ENCODE results near the gene WNT9B. TPM values are rescaled to one million over a fixed set of nuclear protein-coding genes. Genes with fewer than 3 reads are reported as not detected.

Gene WNT9B, protein sequence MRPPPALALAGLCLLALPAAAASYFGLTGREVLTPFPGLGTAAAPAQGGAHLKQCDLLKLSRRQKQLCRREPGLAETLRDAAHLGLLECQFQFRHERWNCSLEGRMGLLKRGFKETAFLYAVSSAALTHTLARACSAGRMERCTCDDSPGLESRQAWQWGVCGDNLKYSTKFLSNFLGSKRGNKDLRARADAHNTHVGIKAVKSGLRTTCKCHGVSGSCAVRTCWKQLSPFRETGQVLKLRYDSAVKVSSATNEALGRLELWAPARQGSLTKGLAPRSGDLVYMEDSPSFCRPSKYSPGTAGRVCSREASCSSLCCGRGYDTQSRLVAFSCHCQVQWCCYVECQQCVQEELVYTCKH
- total RNA-seq (1 to 10 TPM in 2 of 9 donors, under 1 TPM in 7; 0.19 to 1.4 (median 0.81) TPM), polyA plus RNA-seq (under 1 TPM; 0.53 TPM)
- long read RNA-seq, donor 1: 0 reads
- long read RNA-seq, donor 2, partial matches to known transcripts: 2 of 4 reads
- long read RNA-seq, donor 2, other reads (novel, unspliced or antisense): 1 of 4 reads
- long read RNA-seq, donor 3, partial matches to known transcripts: 0 of 1 reads
- long read RNA-seq, donor 3, other reads (novel, unspliced or antisense): 0 of 1 reads

DNA sequence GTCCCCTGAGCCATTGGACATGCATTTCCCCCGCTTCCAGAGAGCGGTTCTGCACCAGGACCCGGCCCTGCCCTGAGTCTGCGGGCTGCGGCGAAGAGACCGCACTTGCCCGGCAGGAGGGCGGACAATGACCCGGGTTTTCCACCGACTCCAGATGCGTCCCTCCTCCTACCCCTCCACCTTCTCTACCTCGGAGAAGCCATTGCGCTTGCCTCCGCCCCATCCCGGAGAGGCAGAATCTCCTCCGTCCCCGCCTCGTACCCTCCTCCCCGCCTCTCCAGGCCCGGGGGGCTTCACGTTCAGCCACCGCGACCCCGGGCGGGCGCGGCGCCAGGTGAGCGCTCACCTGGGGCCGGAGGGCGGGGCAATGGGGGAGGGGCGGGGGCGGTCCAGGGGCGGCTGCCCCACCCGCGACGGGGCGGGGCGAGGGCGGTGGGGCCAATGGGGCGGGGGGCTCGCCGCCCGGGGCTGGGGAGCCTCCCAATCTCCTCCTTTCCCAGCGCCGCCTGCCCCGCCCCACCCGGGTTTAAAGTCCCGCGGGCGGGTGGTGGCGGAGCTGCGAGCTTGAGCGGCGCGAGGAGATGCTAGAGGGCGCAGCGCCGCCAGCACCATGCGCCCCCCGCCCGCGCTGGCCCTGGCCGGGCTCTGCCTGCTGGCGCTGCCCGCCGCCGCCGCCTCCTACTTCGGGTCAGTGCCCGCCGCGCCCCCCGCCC is at the start of gene WNT9B:
Gene WNT9B, plus strand, starts transcription at position 555 of the 713 bp plus-strand sequence. Its CDS starts 56 bp downstream, at position 611.
- Histone ChIP-seq H3K4me3 (peak within 1 kb of the TSS; percentile 16 to 55 (median 45)), H3K27ac (no peak within 1 kb of the TSS), H3K36me3 (no peaks in the 10 kb centered on the region), H3K4me1 (peaks cover 0 to 16% (median 5%) of the 10 kb centered on the region in 12 donors), H3K27me3 (peaks cover 5 to 49% (median 29%) of the 10 kb centered on the region in 9 donors), H3K9me3 (no peaks in the 10 kb centered on the region)
- ATAC-seq (peak in 3 of 4 donors; percentile 36 to 58 (median 55)), DNase-seq (no peak)
- intact Hi-C loops (cut with DNase I): no loop called here
- TF ChIP-seq CTCF (IDR thresholded peaks at IDR 0.05) (peak in 1 of 12 donors; percentile 19), POLR2A (IDR thresholded peaks at IDR 0.05) (no peak)
- 2 to 8% (median 3%) methylated on average over 18 to 75 of the region's 75 CpGs for WGBS, 4 donors

DNA sequence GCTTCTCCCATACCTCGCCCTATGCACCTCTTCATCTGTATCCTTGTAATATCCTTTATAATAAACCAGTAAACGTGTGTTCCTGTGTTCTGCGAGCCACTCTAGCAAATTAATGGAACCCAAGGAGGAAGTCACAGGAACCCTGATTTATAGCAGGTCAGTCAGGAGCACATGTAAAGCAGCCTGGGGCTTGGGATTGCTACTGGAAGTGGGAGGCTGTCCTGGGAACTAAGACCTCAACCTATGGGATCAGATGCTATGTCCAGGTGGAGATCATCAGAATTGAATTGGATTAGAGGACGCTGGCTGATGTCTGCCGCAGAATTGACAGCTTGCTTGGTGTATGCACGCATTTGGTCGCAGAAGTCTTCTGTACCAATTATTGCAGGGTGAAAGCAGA is 48.6 kb upstream of the WNT9B start:
- Histone ChIP-seq H3K9me3 (no peaks in the 10 kb centered on the region), H3K36me3 (no peaks in the 10 kb centered on the region), H3K27me3 (peaks cover 0 to 5% (median 0%) of the 10 kb centered on the region in 9 donors), H3K4me3 (no peak overlapping the region), H3K27ac (no peak overlapping the region), H3K4me1 (no peaks in the 10 kb centered on the region)
- ATAC-seq: no peak
- no peak for TF ChIP-seq CTCF (IDR thresholded peaks at IDR 0.05)
- TF ChIP-seq POLR2A (IDR thresholded peaks at IDR 0.05): no peak
- WGBS, 4 donors: 76 to 90% (median 81%) methylated on average over 7 of the region's 7 CpGs
- intact Hi-C loops (cut with DNase I): loop anchor here in 1 of 10 donors (10.0 kb wide), 1 partner anchor 62 kb away; no protein-coding TSS in a partner anchor
- DNase-seq: no peak

GRCh38 chr17:46803544-46803943 is 47.8 kb upstream of the WNT9B start:
- Histone ChIP-seq H3K4me3 (no peak overlapping the region), H3K4me1 (no peaks in the 10 kb centered on the region), H3K27me3 (peaks cover 0 to 5% (median 0%) of the 10 kb centered on the region in 9 donors), H3K27ac (no peak overlapping the region), H3K9me3 (no peaks in the 10 kb centered on the region), H3K36me3 (no peaks in the 10 kb centered on the region)
- no peak for DNase-seq
- no peak for ATAC-seq
- intact Hi-C loops (cut with DNase I): loop anchor here in 1 of 10 donors (10.0 kb wide), 1 partner anchor 61 kb away; no protein-coding TSS in a partner anchor
- WGBS, 4 donors: 88 to 96% (median 89%) methylated on average over 3 to 5 of the region's 5 CpGs
- no peak for TF ChIP-seq POLR2A (IDR thresholded peaks at IDR 0.05)
- TF ChIP-seq CTCF (IDR thresholded peaks at IDR 0.05): no peak
